GM18520 (cell line): Measurements from ENCODE around the gene ASCC3.

Source experiments
- ATAC-seq: cut with Tn5 transposase; IDR thresholded peaks from one replicate; pipeline ENCODE4 v1.9.1; 2021; ENCODE audit not compliant: unreplicated experiment

ASCC3 gene

GRCh38 chr6:100730001-100730980 is 150.8 kb downstream of the ASCC3 start:
- no peak for ATAC-seq

GRCh38 chr6:100726666-100727065 is 154.5 kb downstream of the ASCC3 start:
- no peak for ATAC-seq

GRCh38 chr6:100724696-100725095 is 156.4 kb downstream of the ASCC3 start:
- ATAC-seq = no peak

- ATAC-seq = no peak
Measured at GRCh38 chr6:100724222-100724621, 156.9 kb downstream of the ASCC3 start.

GRCh38 chr6:100721256-100721655 is 159.9 kb downstream of the ASCC3 start:
- no peak for ATAC-seq

- no peak for ATAC-seq
Measured at GRCh38 chr6:100719883-100720682, 161.0 kb downstream of the ASCC3 start.

- no peak for ATAC-seq
Measured at GRCh38 chr6:100712997-100713396, 168.1 kb downstream of the ASCC3 start.

- no peak for ATAC-seq
Measured at GRCh38 chr6:100706491-100706890, 174.6 kb downstream of the ASCC3 start.

GRCh38 chr6:100704961-100705360 is 176.2 kb downstream of the ASCC3 start:
- ATAC-seq = no peak

GRCh38 chr6:100701728-100702127 is 179.4 kb downstream of the ASCC3 start:
- ATAC-seq = no peak

- ATAC-seq = no peak
Measured at GRCh38 chr6:100700009-100700408, 181.1 kb downstream of the ASCC3 start.

- ATAC-seq = no peak
Measured at GRCh38 chr6:100695445-100695844, 185.7 kb downstream of the ASCC3 start.

- no peak for ATAC-seq
Measured at GRCh38 chr6:100693249-100693927, 187.7 kb downstream of the ASCC3 start.

GRCh38 chr6:100691972-100692371 is 189.2 kb downstream of the ASCC3 start:
- no peak for ATAC-seq

- ATAC-seq = no peak
Measured at GRCh38 chr6:100686216-100686615, 194.9 kb downstream of the ASCC3 start.

GRCh38 chr6:100685747-100686146 is 195.4 kb downstream of the ASCC3 start:
- ATAC-seq = no peak

- no peak for ATAC-seq
Measured at GRCh38 chr6:100680163-100680562, 201.0 kb downstream of the ASCC3 start.

- ATAC-seq = no peak
Measured at GRCh38 chr6:100678027-100678426, 203.1 kb downstream of the ASCC3 start.

GRCh38 chr6:100677240-100677639 is 203.9 kb downstream of the ASCC3 start:
- no peak for ATAC-seq

GRCh38 chr6:100673641-100674040 is 207.5 kb downstream of the ASCC3 start:
- no peak for ATAC-seq

GRCh38 chr6:100671740-100672139 is 209.4 kb downstream of the ASCC3 start:
- no peak for ATAC-seq
